ENCODE measurements around the gene LILRA5.
"Not testable (repeated sequence)": the region's sequence is repeated elsewhere in the genome, so short reads cannot be mapped to it uniquely, and the experiment has no call there.

LILRA5 gene

DNA sequence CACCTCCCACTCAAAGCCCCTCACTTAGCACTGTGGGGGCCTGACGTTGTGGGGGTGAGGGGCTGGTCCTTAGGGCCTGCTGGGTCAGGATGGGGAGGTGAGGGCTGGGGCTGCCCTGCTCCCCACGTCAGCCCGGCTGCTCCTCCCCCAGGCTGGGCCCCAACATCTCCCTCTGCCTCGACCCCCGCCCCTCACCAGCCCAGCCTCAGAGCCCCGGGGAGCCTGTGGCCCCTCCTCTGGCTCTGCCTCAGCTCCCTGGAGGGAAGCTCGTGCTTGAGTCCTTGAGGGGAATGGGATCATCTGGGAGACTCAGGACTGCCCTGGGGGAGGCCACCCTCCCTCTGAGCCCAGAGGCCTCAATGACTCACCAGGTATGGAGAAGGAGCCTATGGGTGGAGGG, 19.2 kb upstream of the LILRA5 start:
- no peak overlapping the region for H3K27ac ChIP-seq
- TF ChIP-seq, protein P1, sequence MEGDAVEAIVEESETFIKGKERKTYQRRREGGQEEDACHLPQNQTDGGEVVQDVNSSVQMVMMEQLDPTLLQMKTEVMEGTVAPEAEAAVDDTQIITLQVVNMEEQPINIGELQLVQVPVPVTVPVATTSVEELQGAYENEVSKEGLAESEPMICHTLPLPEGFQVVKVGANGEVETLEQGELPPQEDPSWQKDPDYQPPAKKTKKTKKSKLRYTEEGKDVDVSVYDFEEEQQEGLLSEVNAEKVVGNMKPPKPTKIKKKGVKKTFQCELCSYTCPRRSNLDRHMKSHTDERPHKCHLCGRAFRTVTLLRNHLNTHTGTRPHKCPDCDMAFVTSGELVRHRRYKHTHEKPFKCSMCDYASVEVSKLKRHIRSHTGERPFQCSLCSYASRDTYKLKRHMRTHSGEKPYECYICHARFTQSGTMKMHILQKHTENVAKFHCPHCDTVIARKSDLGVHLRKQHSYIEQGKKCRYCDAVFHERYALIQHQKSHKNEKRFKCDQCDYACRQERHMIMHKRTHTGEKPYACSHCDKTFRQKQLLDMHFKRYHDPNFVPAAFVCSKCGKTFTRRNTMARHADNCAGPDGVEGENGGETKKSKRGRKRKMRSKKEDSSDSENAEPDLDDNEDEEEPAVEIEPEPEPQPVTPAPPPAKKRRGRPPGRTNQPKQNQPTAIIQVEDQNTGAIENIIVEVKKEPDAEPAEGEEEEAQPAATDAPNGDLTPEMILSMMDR (conservative IDR thresholded peaks at IDR 0.05) = no peak

DNA sequence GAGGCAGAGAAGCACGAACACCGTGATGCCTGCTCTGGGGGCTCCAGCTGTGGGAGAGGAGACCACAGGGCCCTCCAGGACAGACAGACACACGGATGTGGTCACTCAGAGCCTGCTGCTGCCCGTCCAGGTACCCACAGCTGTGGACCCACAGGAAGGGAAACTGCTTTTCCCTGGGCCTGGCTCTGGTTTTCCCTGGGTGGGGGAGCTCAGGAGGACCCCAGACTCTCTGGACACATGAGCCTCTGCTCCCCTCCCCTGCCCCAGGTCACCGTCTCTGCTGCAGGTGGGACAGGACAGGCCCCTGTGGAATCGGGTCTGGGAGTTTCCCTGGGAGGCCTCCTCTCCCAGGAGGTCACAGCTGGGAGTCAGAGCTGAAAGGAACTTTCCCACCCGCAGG, 18.7 kb upstream of the LILRA5 start:
- H3K27ac ChIP-seq = no peak overlapping the region
- TF ChIP-seq, protein P1 (conservative IDR thresholded peaks at IDR 0.05) = no peak

DNA sequence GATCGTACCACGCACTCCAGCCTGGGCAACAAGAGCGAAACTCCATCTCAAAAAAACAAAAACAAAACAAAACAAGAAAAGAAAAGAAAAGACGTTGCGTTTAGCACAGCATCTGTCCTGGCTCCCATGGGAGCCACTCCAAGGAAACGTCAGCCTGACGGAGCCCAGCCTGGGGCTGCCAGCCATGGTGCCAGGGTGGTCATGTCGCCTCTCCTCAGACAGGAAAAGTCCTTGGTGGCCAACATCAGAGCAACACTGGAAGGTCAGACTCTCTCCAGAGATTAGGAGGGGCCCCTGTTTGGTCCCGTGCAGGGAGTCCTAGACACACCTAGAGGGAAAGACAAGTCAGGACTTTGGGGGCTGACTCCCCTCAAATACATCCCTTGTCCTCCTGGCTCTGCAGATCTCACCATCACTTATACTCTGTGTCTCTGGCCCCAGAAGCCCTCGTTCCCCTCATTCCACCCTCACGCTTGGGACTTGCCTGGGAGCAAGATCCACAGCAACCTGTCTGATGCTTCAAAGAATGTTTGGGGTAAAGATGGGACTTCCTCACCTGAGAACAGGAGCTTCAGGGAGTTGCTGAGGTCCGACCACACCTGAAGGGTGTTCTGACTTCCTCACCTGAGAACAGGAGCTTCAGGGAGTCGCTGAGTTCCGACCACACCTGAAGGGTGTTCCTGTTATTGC, 16.7 kb upstream of the LILRA5 start:
- TF ChIP-seq, protein P1 (conservative IDR thresholded peaks at IDR 0.05) = no peak
- H3K27ac ChIP-seq = no peak overlapping the region

DNA sequence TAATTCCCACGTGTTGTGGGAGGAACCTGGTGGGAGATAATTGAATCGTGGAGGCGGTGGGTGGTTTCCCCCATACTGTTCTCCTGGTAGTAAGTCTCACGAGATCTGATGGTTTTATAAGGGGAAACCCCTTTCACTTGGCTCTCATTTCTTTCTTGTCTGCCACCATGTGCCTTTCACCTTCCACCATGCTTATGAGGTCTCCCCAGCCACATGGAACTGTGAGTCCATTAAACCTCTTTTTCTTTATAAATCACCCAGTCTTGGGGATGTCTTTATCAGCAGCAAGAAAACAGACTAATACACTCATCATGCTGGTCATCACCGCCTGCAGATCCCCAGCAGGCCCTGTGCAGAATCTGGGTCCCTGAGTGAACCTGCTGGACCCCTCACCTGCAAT, 15.8 kb upstream of the LILRA5 start:
- H3K27ac ChIP-seq = not testable (repeated sequence)

DNA sequence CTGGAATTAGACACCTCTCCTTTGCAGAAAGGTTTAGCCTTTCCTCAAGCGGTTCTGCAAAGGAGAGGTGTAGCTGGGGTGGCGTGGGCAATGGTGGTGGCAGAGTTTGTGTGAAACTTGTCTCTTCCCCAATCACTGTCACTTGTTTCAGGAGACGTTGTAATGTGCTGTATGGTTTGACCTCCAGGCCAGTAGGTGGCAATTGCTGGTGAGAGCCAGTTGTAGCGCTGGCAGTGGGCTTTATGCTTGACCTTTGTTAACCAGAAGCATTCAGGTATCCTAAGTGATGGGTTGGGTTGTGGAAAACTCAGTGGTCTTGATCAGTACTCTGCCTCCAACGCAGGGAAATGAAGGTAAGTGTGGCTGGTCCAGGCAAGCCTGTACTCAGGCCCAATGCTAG, 12.7 kb upstream of the LILRA5 start:
- no peak overlapping the region for H3K27ac ChIP-seq
- TF ChIP-seq, protein P1 (conservative IDR thresholded peaks at IDR 0.05) = no peak

DNA sequence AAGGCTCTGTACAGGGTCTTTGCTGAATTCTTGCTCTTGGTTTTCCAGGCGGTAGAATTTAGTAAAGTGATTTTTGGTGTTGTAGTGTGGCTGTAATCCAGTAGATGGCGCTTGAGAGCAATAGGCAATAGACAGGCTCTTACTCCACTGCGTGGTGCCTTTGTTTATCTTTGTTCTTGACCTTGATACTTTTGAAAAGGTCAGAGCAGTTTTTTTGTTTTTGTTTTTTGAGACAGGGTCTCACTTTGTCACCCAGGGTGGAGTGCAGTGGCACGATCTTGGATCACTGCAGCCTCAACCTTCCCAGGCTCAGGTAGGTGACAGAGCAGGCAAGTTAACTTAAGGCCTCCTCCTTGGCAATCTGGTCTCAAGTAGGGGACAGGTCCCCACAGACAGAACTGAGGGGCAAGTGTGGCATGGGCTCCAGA, 12.2 kb upstream of the LILRA5 start:
- TF ChIP-seq, protein P1 (conservative IDR thresholded peaks at IDR 0.05) = peak; percentile 97
- no peak overlapping the region for H3K27ac ChIP-seq

DNA sequence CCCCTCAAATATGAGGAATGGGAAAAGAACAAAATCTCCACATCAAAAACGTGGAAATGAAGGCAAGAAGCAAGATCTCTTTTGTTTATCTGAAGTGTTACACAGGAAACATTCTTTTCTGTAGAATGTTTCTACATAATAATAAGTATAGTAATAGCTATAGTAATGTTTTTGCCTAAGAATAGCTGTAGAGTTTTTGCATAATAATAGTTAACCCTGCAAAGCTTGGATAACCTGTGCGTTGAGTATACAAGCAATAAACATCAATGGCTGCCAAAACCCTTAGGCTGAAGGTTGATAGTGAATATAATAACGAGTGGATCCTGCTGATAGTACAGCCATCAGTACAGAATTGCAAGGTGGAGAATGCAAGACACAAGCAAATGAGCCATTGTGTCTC, 11.1 kb upstream of the LILRA5 start:
- TF ChIP-seq, protein P1 (conservative IDR thresholded peaks at IDR 0.05) = no peak
- no peak overlapping the region for H3K27ac ChIP-seq

DNA sequence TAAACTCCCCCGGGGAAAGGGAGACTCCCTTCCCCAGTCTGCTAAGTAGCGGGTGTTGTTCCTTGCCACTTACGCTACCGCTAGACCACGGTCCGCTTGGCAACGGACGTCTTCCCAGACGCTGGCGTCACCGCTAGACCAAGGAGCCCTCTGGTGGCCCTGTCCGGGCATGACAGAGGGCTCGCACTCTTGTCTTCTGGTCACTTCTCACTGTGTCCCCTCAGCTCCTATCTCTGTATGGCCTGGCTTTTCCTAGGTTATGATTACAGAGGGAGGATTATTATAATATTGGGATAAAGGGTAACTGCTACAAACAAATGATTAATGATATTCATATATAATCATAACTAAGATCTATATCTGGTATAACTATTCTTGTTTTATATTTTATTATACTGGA, 10.0 kb upstream of the LILRA5 start:
- not testable (repeated sequence) for H3K27ac ChIP-seq
- TF ChIP-seq, protein P1 (conservative IDR thresholded peaks at IDR 0.05) = peak; percentile 62

DNA sequence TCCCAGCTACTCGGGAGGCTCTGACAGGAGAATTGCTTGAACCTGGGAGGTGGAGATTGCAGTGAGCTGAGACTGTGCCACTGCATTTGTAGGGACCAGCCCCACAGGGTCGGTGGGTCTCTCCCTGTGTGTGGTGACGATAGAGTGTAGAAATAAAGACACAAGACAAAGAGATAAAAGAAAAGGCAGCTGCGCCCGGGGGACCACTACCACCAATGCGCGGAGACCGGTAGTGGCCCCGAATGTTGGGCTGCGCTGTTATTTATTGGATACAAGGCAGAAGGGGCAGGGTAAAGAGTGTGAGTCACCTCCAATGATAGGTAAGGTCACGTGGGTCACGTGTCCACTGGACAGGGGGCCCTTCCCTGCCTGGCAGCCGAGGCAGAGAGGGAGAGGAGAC, 9.3 kb upstream of the LILRA5 start:
- not testable (repeated sequence) for H3K27ac ChIP-seq
